Esophagus squamous epithelium (tissue), 4 donors: ENCODE measurements around the gene C1orf94.

Experiments
- POLR2A ChIP-seq, 4 donors: fragments of 450-650 bp; IDR thresholded peaks; one replicate each; pipeline ENCODE4 v1.6.1; 2017; ENCODE audit warnings: antibody characterized with exemption in 4 of 4, mild to moderate bottlenecking in 4 of 4, moderate library complexity in 3 of 4
- TF ChIP-seq, protein P1 (sequence below), 6 experiments: fragments of 450-650 bp in 4 of 6; fragments of 200-600 bp in 2 of 6; sonication (generic) in 2 of 6; IDR thresholded peaks; one replicate each; pipeline ENCODE4 v1.5.1; 2016 to 2019; ENCODE audit warnings: antibody characterized with exemption in 6 of 6, mild to moderate bottlenecking in 4 of 6, moderate library complexity in 4 of 6

DNA sequence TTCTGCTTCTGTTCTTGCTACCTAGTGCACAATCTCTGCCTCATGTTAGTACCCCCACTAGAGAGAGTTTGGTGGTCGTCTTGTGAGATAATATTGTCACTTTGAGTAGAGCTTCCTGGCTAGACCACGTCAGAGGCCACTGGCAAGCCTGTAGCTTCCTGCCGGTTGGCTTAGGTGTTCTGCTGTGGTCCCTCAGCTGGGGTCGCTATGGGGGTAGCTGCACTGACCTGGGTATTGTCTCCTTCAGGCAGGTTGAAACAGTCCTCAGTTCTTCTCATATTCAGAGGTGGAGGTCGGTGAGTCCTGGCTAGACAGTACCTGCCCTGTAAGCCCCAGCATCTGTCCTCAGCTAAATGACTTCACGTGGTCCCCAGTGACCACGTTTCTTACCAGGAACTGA lies 86.2 kb downstream of the C1orf94 start:
- TF ChIP-seq, protein P1, sequence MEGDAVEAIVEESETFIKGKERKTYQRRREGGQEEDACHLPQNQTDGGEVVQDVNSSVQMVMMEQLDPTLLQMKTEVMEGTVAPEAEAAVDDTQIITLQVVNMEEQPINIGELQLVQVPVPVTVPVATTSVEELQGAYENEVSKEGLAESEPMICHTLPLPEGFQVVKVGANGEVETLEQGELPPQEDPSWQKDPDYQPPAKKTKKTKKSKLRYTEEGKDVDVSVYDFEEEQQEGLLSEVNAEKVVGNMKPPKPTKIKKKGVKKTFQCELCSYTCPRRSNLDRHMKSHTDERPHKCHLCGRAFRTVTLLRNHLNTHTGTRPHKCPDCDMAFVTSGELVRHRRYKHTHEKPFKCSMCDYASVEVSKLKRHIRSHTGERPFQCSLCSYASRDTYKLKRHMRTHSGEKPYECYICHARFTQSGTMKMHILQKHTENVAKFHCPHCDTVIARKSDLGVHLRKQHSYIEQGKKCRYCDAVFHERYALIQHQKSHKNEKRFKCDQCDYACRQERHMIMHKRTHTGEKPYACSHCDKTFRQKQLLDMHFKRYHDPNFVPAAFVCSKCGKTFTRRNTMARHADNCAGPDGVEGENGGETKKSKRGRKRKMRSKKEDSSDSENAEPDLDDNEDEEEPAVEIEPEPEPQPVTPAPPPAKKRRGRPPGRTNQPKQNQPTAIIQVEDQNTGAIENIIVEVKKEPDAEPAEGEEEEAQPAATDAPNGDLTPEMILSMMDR (IDR thresholded peaks at IDR 0.05): no peak
- TF ChIP-seq POLR2A (IDR thresholded peaks at IDR 0.05): no peak
